Panc1 (cell line): ENCODE data around the gene ALDH5A1. TPM values are rescaled to one million over a fixed set of nuclear protein-coding genes. Genes with fewer than 3 reads are reported as not detected.

Experiments
- ATAC-seq: fragments of 200-7000 bp; cut with Tn5 transposase; 2 replicates; pipeline ENCODE4 v1.9.1; 2020; ENCODE audit warnings: mild to moderate bottlenecking, moderate library complexity
- BruUV-seq: library from RNA; stranded (reverse); fragments of 400-500 nt; replicated peaks from 2 replicates; lab custom pipeline; 2021; lab: Mats Ljungman, UMichigan
- CTCF ChIA-PET: fragments of 300-600 bp; sonication (Branson Sonifier 250); formaldehyde crosslinking; loops from one replicate; lab custom pipeline; 2022; ENCODE audit warnings: antibody characterized with exemption; lab: Charles Lee
- POLR2A ChIA-PET: fragments of 300-600 bp; sonication (Branson Sonifier 250); formaldehyde crosslinking; loops from one replicate; lab custom pipeline; 2022; ENCODE audit warnings: antibody characterized with exemption; lab: Charles Lee
- DNase-seq: peaks from one replicate; pipeline ENCODE4 v3.0.0-alpha.2; 2010; ENCODE audit warnings: low read depth, low spot score
- H3K27ac ChIP-seq: 2 replicates; pipeline ENCODE4 v1.5.1; 2011; ENCODE audit warnings: mild to moderate bottlenecking, low read length, inconsistent platforms
- H3K27me3 ChIP-seq: fragments of 200-500 bp; sonication (Bioruptor generic); 2 replicates; pipeline ENCODE4 v1.6.0; 2014; ENCODE audit warnings: low read length, inconsistent platforms; ENCODE audit not compliant: control insufficient read depth, insufficient read depth
- H3K36me3 ChIP-seq: fragments of 200-500 bp; sonication (Bioruptor generic); 2 replicates; pipeline ENCODE4 v1.5.1; 2014; ENCODE audit warnings: inconsistent platforms, mild to moderate bottlenecking, low read length, moderate library complexity; ENCODE audit not compliant: control insufficient read depth, insufficient read depth
- H3K4me1 ChIP-seq: 2 replicates; pipeline ENCODE4 v1.5.1; 2011; ENCODE audit warnings: inconsistent platforms, mild to moderate bottlenecking, low read length, moderate library complexity; ENCODE audit not compliant: control insufficient read depth, insufficient read depth
- H3K4me3 ChIP-seq, 2 experiments: 2 replicates each; pipeline ENCODE4 v1.5.1; 2011 to 2012; ENCODE audit warnings: low read depth in 2 of 2, low read length in 2 of 2, mild to moderate bottlenecking in 2 of 2, inconsistent platforms in 1 of 2, moderate library complexity in 1 of 2
- H3K9me3 ChIP-seq: fragments of 200-500 bp; sonication (Bioruptor generic); 2 replicates; pipeline ENCODE4 v1.5.1; 2014; ENCODE audit warnings: low read depth, mild to moderate bottlenecking, inconsistent platforms, low read length, moderate library complexity; ENCODE audit not compliant: control insufficient read depth, insufficient read depth
- POLR2AphosphoS5 ChIP-seq: IDR thresholded peaks from 2 replicates; pipeline ENCODE4 v1.6.1; 2012; ENCODE audit warnings: mild to moderate bottlenecking, low read depth, low read length, moderate library complexity
- SIN3A ChIP-seq: IDR thresholded peaks from 2 replicates; pipeline ENCODE4 v1.6.1; 2012; ENCODE audit warnings: low read depth, mild to moderate bottlenecking, low read length, moderate library complexity, borderline replicate concordance; ENCODE audit not compliant: insufficient read depth
- TCF7L2 ChIP-seq: IDR thresholded peaks from 2 replicates; pipeline ENCODE4 v1.6.1; 2011; ENCODE audit warnings: mild to moderate bottlenecking, low read depth, low read length, inconsistent platforms
- in situ Hi-C: cut with HindIII; loops from 2 replicates; pipeline ENCODE4 v1.10.0; 2016; ENCODE audit warnings: low sequenced_read_pairs, low pct_unique_long_range_greater_than_20kb
- intact Hi-C: fragments of 100-400 bp; cut with micrococcal nuclease; formaldehyde crosslinking; loops from one replicate; pipeline ENCODE4 v1.10.0; 2022; ENCODE audit not compliant: unreplicated experiment
- total RNA-seq: library from RNA; stranded (reverse); gene quantifications from one replicate; pipeline ENCODE4 v1.2.1, GENCODE V29; 2021; ENCODE audit not compliant: unreplicated experiment
- TF ChIP-seq, protein P1 (sequence below): fragments of 450-650 bp; IDR thresholded peaks from 2 replicates; pipeline ENCODE4 v1.5.1; 2017; ENCODE audit warnings: mild to moderate bottlenecking
- TF ChIP-seq, protein P2 (sequence below), 2 experiments: IDR thresholded peaks; 2 replicates each; pipeline ENCODE4 v1.6.1; 2011 to 2012; ENCODE audit warnings: low read depth in 2 of 2, control low read depth in 1 of 2, low read length in 1 of 2, mild to moderate bottlenecking in 1 of 2, moderate library complexity in 1 of 2; ENCODE audit not compliant: insufficient read depth in 1 of 2

Gene ALDH5A1
- total RNA-seq, 1 experiment from 2014 or later = 4.2 TPM

DNA sequence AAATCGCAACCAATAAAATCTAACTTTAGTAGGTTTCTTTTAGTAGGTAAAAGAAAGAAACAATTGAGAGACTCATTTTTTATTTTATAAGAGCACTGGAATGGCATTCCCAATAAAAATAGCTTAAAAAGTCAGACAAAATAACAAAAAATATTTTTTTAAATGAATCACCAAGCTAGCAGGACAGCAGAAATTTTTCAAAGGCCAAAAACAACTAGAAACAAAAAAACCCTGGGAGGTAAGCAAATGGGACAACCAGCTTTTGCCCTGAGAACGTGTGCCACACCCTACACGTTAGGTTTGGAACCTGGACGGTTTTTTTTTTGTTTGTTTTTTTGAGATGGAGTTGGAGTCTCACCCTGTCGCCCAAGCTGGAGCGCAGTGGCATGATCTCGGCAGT lies 25.0 kb upstream of the ALDH5A1 start:
- DNase-seq = no peak
- no TSS peak for BruUV-seq
- intact Hi-C loops = no loop called here

DNA sequence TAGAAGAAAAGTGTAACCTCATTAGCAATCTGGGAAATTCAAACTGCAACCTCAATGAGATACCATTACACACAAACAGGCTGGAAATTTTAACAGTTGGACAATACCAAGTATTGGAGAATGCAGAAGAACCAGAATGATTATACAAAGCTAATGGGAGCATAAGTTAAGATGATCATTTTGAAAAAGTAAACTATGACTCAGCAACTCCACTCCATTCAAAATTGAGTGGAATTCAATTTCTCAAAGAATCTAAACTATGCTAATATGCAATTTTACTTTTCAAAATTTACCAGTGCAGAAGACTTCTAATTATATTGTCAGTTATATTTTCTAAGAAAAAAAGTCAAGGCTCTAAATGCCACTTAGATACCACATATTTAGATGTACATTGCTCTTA lies 22.6 kb upstream of the ALDH5A1 start:
- TF ChIP-seq POLR2AphosphoS5 (no peak), TCF7L2 (no peak), SIN3A (no peak)
- TF ChIP-seq, protein P1, sequence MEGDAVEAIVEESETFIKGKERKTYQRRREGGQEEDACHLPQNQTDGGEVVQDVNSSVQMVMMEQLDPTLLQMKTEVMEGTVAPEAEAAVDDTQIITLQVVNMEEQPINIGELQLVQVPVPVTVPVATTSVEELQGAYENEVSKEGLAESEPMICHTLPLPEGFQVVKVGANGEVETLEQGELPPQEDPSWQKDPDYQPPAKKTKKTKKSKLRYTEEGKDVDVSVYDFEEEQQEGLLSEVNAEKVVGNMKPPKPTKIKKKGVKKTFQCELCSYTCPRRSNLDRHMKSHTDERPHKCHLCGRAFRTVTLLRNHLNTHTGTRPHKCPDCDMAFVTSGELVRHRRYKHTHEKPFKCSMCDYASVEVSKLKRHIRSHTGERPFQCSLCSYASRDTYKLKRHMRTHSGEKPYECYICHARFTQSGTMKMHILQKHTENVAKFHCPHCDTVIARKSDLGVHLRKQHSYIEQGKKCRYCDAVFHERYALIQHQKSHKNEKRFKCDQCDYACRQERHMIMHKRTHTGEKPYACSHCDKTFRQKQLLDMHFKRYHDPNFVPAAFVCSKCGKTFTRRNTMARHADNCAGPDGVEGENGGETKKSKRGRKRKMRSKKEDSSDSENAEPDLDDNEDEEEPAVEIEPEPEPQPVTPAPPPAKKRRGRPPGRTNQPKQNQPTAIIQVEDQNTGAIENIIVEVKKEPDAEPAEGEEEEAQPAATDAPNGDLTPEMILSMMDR = no peak
- TF ChIP-seq, protein P2, sequence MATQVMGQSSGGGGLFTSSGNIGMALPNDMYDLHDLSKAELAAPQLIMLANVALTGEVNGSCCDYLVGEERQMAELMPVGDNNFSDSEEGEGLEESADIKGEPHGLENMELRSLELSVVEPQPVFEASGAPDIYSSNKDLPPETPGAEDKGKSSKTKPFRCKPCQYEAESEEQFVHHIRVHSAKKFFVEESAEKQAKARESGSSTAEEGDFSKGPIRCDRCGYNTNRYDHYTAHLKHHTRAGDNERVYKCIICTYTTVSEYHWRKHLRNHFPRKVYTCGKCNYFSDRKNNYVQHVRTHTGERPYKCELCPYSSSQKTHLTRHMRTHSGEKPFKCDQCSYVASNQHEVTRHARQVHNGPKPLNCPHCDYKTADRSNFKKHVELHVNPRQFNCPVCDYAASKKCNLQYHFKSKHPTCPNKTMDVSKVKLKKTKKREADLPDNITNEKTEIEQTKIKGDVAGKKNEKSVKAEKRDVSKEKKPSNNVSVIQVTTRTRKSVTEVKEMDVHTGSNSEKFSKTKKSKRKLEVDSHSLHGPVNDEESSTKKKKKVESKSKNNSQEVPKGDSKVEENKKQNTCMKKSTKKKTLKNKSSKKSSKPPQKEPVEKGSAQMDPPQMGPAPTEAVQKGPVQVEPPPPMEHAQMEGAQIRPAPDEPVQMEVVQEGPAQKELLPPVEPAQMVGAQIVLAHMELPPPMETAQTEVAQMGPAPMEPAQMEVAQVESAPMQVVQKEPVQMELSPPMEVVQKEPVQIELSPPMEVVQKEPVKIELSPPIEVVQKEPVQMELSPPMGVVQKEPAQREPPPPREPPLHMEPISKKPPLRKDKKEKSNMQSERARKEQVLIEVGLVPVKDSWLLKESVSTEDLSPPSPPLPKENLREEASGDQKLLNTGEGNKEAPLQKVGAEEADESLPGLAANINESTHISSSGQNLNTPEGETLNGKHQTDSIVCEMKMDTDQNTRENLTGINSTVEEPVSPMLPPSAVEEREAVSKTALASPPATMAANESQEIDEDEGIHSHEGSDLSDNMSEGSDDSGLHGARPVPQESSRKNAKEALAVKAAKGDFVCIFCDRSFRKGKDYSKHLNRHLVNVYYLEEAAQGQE (IDR thresholded peaks at IDR 0.05; ENCODE audit: insufficient read depth in 1 of 2, low read depth in 2 of 2, low read length in 1 of 2) = no peak
- Histone ChIP-seq H3K9me3 (no peaks in the 10 kb centered on the region), H3K36me3 (no peaks in the 10 kb centered on the region), H3K4me1 (no peaks in the 10 kb centered on the region), H3K27ac (no peak overlapping the region), H3K4me3 (no peak overlapping the region), H3K27me3 (no peaks in the 10 kb centered on the region; the same call in 1 of the 2 replicates)
- intact Hi-C loops (no loop called here), in situ Hi-C loops (no loop called here)
- BruUV-seq = no TSS peak
- ATAC-seq (no peak), DNase-seq (no peak)
- ChIA-PET CTCF (no interaction called here), POLR2A (no interaction called here)

More for the DNA sequence above, 25.0 kb upstream of the ALDH5A1 start:
- H3K36me3 ChIP-seq = no peaks in the 10 kb centered on the region
- ATAC-seq = no peak
- in situ Hi-C loops = no loop called here
- TF ChIP-seq POLR2AphosphoS5 (no peak), TCF7L2 (no peak)
- TF ChIP-seq, protein P2 (IDR thresholded peaks at IDR 0.05; ENCODE audit: insufficient read depth in 1 of 2, low read depth in 2 of 2, low read length in 1 of 2) = no peak
- TF ChIP-seq, protein P1 = no peak
- H3K9me3 ChIP-seq = no peaks in the 10 kb centered on the region
- H3K4me1 ChIP-seq = no peaks in the 10 kb centered on the region
- no peak overlapping the region for H3K27ac ChIP-seq
- ChIA-PET CTCF (interaction anchor here (0.6 kb wide), 1 partner anchor 11 kb away, joined by 3 read pairs; no protein-coding TSS in a partner anchor), POLR2A (no interaction called here)
- no peak overlapping the region for H3K4me3 ChIP-seq
- H3K27me3 ChIP-seq = peaks cover 3% of the 10 kb centered on the region
